ENCODE data around the gene PPM1F. TPM values are rescaled to one million over a fixed set of nuclear protein-coding genes. Genes with fewer than 3 reads are reported as not detected.

PPM1F gene
- total and polyA plus RNA-seq, 4 donors = 1.8 to 15.5 (median 8.9) TPM

GRCh38 chr22:21904250-21904789 lies 48.3 kb downstream of the PPM1F start:
- H3K4me1 ChIP-seq (ENCODE audit: control insufficient read depth in 4 of 4, insufficient read depth in 4 of 4, low read length in 3 of 4) = no peaks in the 10 kb centered on the region
- H3K9me3 ChIP-seq (ENCODE audit: control insufficient read depth in 4 of 4, low read length in 3 of 4) = no peaks in the 10 kb centered on the region
- DNase-seq (ENCODE audit: low spot score) = no peak
- no peak overlapping the region for H3K9ac ChIP-seq (ENCODE audit: low read depth in 1 of 2, low read length in 2 of 2)
- H3K27me3 ChIP-seq (ENCODE audit: control insufficient read depth in 4 of 4, insufficient read depth in 4 of 4, low read length in 3 of 4) = no peaks in the 10 kb centered on the region
- WGBS = 98% methylated on average over 4 of the region's 4 CpGs
- no peaks in the 10 kb centered on the region for H3K36me3 ChIP-seq (ENCODE audit: control insufficient read depth in 4 of 4, insufficient read depth in 3 of 4, low read depth in 1 of 4, low read length in 3 of 4)
- H3K27ac ChIP-seq (ENCODE audit: low read depth in 1 of 2, low read length in 2 of 2) = no peak overlapping the region
- H3K4me3 ChIP-seq (ENCODE audit: low read depth in 1 of 3, low read length in 3 of 3) = no peak overlapping the region
- TF ChIP-seq HNF4A (conservative IDR thresholded peaks at IDR 0.05) (no peak), MAX (IDR thresholded peaks at IDR 0.05) (no peak), GABPA (IDR thresholded peaks at IDR 0.05 in 1 of 2, conservative IDR thresholded peaks at IDR 0.05 in 1 of 2) (no peak), HNF4G (IDR thresholded peaks at IDR 0.05) (no peak), EGR1 (IDR thresholded peaks at IDR 0.05; ENCODE audit: low read depth in 2 of 2) (no peak), JUND (IDR thresholded peaks at IDR 0.05) (no peak)
- TF ChIP-seq, protein P1, sequence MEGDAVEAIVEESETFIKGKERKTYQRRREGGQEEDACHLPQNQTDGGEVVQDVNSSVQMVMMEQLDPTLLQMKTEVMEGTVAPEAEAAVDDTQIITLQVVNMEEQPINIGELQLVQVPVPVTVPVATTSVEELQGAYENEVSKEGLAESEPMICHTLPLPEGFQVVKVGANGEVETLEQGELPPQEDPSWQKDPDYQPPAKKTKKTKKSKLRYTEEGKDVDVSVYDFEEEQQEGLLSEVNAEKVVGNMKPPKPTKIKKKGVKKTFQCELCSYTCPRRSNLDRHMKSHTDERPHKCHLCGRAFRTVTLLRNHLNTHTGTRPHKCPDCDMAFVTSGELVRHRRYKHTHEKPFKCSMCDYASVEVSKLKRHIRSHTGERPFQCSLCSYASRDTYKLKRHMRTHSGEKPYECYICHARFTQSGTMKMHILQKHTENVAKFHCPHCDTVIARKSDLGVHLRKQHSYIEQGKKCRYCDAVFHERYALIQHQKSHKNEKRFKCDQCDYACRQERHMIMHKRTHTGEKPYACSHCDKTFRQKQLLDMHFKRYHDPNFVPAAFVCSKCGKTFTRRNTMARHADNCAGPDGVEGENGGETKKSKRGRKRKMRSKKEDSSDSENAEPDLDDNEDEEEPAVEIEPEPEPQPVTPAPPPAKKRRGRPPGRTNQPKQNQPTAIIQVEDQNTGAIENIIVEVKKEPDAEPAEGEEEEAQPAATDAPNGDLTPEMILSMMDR (IDR thresholded peaks at IDR 0.05; ENCODE audit: low read depth, low read length, missing input control) = no peak

DNA sequence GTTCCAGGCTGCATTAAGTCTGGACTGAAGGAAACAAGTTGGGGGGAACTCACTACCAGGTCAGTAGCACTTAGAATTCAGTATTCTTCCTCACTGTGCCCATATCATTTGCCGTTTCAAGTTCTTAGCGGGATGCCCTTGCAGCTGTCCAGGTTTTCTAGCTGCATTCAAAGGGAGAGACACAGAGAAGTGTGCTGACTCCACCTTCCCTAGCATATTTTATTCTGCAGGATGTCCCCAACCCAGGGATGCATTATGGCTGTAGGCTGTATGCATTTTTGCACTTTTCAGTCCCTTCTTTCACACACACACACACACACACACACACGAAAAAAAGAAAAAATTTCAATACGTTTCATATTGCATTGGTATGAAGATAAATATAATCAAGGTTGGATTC lies 49.4 kb downstream of the PPM1F start:
- 93% methylated on average over 4 of the region's 4 CpGs for WGBS
- Histone ChIP-seq H3K4me3 (ENCODE audit: low read depth in 1 of 3, low read length in 3 of 3) (no peak overlapping the region), H3K27me3 (ENCODE audit: control insufficient read depth in 4 of 4, insufficient read depth in 4 of 4, low read length in 3 of 4) (no peaks in the 10 kb centered on the region), H3K4me1 (ENCODE audit: control insufficient read depth in 4 of 4, insufficient read depth in 4 of 4, low read length in 3 of 4) (no peaks in the 10 kb centered on the region), H3K36me3 (ENCODE audit: control insufficient read depth in 4 of 4, insufficient read depth in 3 of 4, low read depth in 1 of 4, low read length in 3 of 4) (no peaks in the 10 kb centered on the region), H3K9ac (ENCODE audit: low read depth in 1 of 2, low read length in 2 of 2) (no peak overlapping the region), H3K27ac (ENCODE audit: low read depth in 1 of 2, low read length in 2 of 2) (no peak overlapping the region), H3K9me3 (ENCODE audit: control insufficient read depth in 4 of 4, low read length in 3 of 4) (no peaks in the 10 kb centered on the region)
- TF ChIP-seq EGR1 (IDR thresholded peaks at IDR 0.05; ENCODE audit: low read depth in 2 of 2) = no peak
- TF ChIP-seq FOXA2 (IDR thresholded peaks at IDR 0.05) = no peak
- TF ChIP-seq, protein P2, sequence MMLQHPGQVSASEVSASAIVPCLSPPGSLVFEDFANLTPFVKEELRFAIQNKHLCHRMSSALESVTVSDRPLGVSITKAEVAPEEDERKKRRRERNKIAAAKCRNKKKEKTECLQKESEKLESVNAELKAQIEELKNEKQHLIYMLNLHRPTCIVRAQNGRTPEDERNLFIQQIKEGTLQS (IDR thresholded peaks at IDR 0.05) = no peak
- TF ChIP-seq, protein P1 (IDR thresholded peaks at IDR 0.05; ENCODE audit: low read depth, low read length, missing input control) = no peak
- no peak for TF ChIP-seq NR2F2 (IDR thresholded peaks at IDR 0.05)
- no peak for TF ChIP-seq JUND (IDR thresholded peaks at IDR 0.05)
- no peak for TF ChIP-seq RXRA (IDR thresholded peaks at IDR 0.05)
- no peak for TF ChIP-seq YY1 (IDR thresholded peaks at IDR 0.05)
- TF ChIP-seq FOXA1 (IDR thresholded peaks at IDR 0.05) = no peak
- no peak for TF ChIP-seq RAD21 (IDR thresholded peaks at IDR 0.05)
- TF ChIP-seq TAF1 (conservative IDR thresholded peaks at IDR 0.05) = no peak
- no peak for TF ChIP-seq HNF4A (conservative IDR thresholded peaks at IDR 0.05)
- no peak for TF ChIP-seq GABPA (IDR thresholded peaks at IDR 0.05 in 1 of 2, conservative IDR thresholded peaks at IDR 0.05 in 1 of 2)
- no peak for DNase-seq (ENCODE audit: low spot score)

Measured in liver (tissue), 9 donors.